GM23248 (cell line): ENCODE measurements around the gene ALK.

ENCODE experiments used
- EZH2 ChIP-seq: fragments of 200-600 bp; sonication (generic); IDR thresholded peaks from 2 replicates; pipeline ENCODE4 v1.6.1; 2018; ENCODE audit warnings: antibody characterized with exemption, mild to moderate bottlenecking; ENCODE audit not compliant: insufficient read depth, poor library complexity, severe bottlenecking
- EZH2phosphoT487 ChIP-seq: fragments of 200-600 bp; sonication (generic); IDR thresholded peaks from 2 replicates; pipeline ENCODE4 v1.6.1; 2018; ENCODE audit warnings: antibody characterized with exemption, moderate library complexity, mild to moderate bottlenecking, low read depth; ENCODE audit not compliant: insufficient read depth

DNA sequence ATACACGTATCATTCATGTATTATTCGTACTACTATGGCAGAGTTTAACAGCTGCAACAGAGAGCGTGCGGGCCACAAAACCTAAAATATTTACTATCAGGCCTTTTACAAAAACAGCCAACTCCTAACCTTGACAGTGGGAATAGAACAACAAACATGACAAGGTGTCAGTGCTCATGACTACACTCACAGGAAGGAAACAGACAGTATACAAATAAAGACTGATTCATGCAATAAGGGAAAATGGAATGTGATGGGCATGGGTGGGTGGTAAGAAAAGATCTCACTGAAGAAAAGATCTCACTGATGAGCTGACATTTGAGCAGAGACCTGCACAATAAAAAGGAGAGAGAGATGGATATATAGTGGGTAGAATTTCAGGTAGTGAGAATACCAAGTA is 347.8 kb downstream of the ALK start:
- TF ChIP-seq EZH2 (no peak), EZH2phosphoT487 (no peak)
